DMS153 treated with DMSO at 0.1 percent for 48 hours (cell line): ENCODE measurements around the gene ANGEL2.
"Not testable (repeated sequence)": the region's sequence is repeated elsewhere in the genome, so short reads cannot be mapped to it uniquely, and the experiment has no call there.

ENCODE experiments used
- DNase-seq: peaks from one replicate; lab custom pipeline; 2025; ENCODE audit not compliant: unreplicated experiment; lab: John Stamatoyannopoulos, UW

ANGEL2 gene

DNA sequence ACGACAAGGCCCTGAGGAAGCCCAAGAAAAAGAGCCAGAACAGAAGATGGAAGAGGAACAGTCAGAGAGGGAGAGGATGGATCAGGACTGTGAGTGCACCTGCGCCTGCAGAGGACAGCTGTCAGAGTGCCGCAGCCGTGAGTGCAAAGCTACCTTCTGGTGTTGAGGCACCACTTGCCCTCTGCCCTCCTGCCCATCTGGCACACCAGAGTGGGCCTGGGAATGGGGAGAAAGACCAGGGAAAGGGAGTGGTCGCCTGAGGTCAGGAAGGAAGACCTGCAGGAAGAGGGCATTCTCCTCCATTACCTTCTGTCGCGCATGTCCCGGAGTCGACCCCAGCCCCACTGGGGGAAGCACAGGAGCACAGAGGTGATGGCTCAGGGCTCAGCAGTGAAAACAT, 39.1 kb downstream of the ANGEL2 start:
- DNase-seq: no peak

DNA sequence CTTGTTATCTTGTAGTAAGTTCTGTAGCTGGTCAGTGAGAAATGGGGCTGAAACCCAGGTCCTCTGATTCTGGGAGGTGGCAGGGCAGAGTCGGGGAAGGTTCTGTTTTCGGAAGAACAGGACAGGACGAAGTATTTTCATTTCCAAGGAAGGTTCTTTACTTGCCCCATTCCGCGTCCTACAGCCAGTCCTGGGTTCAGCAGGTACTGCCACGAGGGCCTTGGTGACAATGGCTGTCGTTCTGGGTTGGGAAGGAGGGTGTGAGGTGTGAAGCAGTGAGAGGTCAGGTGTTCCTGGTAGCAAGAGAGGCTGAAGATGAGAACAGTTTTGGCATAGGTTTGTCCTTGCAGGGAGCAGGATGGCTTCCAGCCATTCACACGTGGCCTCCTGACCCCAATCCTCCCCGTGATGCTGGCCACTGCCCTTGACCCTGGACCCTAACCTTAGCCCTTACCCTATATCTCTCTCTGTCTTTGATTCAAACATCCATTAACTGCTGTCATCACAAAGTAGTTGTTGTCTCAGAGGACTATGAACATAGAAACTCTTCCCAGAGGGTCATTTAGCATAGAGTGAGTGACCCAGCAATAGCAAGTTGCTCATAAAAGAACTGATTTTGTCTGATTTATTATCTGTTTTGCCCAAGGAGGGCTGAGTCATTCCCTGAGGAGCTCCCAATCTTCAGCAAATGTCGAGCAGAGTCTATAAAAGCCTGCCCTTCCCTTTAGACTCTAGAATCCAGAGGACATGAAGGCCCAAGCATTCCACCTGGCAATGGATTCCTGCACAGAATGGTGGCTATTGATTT, 40.4 kb downstream of the ANGEL2 start:
- no peak for DNase-seq

DNA sequence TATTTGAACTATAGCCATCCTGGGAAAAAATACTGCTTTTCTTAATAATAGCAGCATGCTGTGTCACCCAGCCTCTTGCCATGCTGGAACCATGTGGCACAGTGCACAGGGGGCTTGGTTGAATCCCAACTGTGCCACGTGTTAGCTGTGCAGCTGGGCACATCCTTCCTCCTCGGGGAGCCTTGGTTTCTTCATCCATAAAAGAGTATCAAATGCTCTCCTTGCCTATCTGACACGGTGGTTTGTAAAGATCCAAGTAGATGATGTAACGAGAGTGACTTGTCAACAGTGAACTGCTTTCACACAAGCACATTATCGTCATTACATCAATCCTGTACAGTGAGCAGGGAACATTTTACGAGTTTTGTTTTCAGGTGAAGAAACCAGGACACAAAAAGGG, 41.0 kb downstream of the ANGEL2 start:
- DNase-seq: no peak

DNA sequence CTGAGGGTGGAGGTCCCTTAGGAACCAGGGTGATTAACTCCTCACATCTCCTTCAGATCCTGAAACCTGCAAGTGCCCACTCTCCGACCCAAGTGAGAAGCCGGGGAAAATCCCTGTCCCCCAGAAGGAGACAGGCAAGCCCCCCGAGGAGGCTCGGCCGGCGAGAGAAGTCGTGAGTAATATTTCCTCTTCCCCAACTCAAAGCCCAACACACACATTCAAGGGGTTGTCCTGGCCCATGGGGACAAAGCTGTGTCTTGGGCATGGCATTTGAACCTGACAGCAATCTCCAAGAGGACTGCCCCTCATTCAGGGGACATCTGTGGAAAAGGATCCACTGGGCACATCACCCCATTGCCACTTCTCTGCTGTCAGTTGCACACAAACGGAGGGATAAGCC, 41.8 kb downstream of the ANGEL2 start:
- no peak for DNase-seq

DNA sequence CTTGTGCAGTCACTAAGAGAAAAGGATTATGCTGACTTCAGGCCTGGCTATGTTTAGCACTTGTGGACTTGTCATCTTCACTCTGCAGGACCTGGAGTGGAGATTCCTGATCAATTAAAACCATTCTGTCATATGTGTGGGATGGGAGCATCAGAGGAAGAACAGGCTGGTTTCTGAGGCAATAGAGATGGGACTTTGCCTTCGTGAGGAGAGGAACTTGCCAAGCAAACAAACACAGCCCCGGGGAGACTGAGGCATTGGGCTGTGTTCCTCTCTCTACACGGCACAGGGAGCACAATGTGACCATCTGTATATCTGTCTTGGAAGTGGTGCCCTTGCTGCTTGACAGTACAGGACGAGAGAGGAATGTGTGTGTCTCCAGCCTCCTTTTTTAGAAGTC, 42.2 kb downstream of the ANGEL2 start:
- DNase-seq: no peak

DNA sequence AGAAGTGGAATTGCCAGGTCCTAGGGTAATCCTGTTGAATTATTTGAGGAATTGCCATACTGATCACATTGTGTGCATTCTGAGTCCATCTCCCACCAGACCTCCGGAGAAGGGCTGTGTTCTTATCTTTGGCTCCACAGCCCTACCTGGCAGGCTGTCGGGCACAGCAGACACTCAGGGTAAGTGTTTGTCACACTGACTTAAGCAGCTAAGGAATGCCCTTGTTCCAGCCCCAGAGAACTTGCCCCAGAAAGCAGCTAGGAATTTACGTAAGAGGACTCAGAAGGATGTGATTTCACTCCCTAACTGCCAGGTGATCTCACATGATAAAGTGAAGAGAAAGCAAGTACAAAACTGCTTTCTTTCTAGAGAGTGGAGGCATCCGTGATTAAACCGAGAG, 44.4 kb downstream of the ANGEL2 start:
- DNase-seq: no peak

DNA sequence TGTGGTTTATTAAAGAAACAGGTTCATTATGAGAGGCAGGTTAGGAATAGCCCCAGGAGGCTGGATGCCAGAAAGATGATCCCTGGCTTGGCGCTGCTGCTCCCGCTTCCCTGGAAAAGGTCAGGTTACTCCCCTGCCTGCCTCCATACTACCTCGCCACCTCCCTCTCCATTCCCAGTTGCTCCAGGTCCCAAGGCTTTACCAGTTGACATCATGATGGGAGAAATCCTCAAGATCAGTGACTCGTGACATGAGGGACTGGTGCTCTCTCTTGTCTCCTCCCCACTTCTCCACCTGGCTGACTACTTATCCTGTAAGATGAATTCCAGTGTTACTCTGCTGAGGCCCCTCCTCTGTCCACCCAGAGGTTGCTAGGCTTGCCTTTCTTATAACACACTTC, 45.6 kb downstream of the ANGEL2 start:
- DNase-seq: no peak

DNA sequence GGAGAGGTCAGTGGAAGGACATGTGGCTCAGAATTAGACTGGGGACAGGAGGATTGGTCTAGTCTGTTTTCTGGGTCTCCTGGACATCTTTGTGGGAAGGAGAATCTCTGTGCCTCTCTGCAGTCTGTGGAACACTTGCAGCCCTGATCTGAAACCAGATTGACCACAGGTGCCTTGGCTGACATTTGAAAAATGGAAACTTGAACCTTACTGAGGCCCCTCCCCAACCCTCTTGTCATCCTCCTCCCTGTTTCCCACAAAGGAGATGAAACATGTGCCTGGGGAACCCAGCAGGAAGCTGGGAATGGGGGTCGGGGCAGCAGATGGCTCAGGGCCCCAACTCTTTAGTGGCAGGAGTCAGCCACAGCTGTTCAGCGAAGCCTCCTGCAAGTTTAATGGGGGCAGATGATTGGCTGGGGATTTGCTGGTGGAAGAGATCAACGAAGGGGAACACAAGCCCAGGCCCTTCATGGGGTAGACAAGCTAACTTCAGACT, 47.3 kb downstream of the ANGEL2 start:
- no peak for DNase-seq

DNA sequence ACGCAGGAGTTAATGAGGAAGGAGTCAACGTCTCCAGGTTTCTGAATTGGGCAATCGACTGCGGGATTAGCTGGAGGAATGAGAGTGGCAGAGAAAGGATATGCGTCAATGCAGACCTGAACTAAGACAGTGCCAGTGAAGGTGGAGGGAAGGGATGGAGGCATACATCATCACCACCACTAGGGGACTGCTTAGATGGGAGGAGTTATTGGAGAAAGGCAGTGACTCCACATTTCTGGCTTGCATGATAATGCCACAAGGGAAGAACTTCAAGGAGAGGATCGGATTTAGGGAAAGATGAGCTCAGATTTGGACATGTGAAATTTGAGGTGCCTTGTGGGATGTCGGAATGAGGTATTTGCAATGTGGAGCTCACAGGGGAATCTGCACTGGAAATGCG, 47.9 kb downstream of the ANGEL2 start:
- DNase-seq: no peak

DNA sequence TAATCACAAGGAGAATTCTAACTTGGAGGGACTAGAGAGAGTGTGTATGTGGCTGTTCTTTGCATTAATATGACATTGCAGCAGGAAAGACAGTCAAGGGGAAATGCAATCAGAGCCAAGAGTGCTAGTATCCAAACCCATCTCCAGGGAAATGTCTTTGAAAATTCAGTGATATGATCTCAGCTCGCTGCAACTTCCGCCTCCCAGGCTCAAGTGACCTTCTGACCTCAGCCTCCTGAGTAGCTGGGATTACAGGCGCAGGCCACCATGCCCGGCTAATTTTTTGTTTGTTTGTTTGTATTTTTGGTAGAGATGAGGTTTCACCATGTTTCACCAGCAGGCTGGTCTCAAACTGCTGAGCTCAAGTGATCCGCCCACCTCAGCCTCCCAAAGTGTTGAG, 49.1 kb downstream of the ANGEL2 start:
- no peak for DNase-seq

DNA sequence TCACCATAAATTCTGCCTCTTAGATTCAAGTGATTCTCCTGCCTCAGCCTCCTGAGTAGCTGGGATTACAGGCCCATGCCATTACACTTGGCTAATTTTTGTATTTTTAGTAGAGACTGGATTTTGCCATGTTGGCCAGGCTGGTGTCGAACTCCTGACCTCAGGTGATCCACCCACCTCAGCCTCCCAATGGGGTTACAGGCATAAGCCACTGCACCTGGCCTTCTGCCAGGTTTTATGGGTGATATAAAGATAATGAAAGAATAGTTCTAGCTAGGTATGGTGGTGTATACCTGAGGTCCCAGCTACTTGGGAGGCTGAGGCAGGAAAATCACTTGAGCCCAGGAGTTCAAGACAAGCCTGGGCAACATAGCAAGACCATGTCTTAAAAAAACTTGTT, 50.7 kb downstream of the ANGEL2 start:
- not testable (repeated sequence) for DNase-seq

DNA sequence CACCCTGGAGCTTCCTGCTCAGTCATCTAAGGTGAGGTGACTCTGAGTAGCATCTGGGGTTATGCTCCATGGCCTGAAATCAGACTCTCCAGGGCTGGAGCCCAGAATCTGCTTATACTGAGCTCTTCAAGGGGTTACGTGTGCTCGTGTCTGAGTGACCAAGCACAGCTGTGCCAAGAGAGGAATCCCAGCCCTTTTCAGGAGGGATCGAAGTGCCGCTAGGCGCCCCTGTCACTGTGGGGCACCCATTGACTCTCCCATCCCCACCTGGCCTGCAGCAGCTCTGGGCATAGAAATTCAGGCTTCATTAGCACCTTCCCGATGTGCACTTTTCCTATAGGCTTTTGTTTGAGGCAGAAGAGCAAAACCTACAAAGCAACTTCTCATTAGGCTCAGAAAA, 51.6 kb downstream of the ANGEL2 start:
- DNase-seq: no peak

DNA sequence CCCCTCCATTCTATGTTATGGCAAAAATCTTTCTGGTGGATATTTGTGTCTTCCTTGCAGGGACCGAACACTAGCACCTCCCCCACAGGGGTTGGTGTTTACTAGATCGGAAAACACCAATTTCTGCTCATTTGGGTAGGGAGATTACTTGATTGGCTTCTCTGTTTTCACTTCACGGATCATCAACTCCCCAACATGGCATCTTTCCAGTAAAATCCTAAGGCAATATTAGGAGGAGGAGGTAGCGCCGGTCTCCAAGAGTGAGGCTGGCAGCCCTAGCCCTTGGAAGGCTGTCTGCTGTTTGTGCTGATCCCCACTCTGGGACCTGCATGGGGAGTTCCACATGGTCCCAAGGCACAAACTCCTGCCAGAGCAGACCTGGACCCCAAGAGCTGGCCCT, 53.2 kb downstream of the ANGEL2 start:
- no peak for DNase-seq

DNA sequence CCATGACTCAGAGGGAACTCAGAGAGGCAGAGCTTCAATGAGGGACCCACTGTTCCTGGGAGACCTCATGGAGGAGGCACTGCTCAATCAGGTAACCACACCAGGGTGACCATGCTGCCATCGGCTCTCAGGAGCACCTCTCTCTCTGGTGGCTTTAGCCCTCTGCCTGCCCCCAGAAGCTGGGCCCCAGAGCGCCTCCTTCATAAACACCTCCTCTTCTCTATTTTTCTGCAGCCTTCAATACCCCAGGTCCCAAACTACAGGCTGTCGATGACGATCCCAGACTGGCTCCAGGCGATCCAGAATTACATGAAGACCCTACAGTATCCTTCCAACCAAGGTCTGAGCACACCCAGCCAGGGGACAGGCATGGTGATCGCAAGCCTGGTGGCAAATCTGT, 54.7 kb downstream of the ANGEL2 start:
- no peak for DNase-seq

DNA sequence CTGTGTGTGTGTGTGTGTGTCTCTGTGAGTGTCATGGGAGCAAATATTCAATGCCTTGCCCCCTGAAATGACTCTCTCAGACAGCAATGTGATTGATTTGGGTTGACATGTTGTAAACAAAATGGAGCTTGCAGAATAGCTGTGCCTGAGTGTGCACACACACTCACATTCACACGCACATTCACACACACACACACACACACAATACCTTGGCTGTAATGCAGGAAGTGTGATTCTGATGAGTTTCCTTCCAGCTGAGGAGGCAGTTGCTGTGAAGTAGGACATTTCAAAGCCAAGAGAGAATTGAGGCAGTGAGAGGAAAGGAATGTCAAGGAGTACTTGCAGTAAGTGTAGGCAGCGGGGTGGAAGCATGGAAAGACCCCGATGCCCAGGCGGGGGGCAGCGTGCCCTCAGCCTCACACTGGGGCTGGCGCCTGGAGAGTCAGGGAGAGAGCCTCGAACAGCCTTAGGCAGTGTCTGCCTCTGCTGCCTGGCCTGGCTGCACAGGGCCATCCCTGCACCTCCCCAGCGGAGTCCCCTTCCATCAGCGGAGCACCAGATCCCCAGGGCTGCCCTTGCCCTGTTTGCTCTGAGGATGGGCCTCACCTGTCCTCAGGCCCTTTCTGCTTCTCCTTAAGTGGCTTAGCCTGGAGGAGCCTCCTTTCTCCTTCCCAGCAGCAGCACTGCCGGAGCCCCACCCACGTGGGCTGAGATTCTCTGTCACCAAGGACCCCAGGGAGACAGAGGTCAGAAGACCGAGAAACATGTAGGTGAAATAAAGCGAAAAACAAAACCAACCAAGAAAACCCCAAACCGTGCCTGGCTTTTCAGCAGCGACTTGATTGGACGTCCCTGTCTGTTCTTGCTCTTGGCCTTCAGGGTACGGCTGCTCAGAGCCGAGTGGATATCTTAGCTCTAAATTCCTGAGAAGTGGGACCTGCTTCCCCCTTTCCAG, 56.1 kb downstream of the ANGEL2 start:
- no peak for DNase-seq

DNA sequence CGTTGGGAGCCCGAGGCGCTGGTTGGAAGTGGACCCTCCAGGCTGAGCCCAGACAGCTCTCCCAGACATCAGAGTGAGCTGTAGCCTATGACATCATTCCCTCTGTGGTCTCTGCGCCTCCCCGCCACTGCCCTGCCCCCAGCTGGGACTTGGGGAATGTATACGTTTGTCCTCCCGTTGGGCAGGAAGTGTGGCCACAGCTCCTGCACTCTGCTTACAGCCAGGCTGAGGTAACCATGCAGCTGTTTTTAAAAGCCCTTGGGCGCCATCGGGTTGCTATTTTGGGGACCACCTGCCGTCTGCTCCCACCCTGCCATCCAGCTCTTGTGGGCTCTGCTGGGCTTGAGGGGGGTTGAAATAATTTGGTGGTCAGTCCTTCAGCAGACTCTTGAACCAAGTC, 57.5 kb downstream of the ANGEL2 start:
- no peak for DNase-seq

DNA sequence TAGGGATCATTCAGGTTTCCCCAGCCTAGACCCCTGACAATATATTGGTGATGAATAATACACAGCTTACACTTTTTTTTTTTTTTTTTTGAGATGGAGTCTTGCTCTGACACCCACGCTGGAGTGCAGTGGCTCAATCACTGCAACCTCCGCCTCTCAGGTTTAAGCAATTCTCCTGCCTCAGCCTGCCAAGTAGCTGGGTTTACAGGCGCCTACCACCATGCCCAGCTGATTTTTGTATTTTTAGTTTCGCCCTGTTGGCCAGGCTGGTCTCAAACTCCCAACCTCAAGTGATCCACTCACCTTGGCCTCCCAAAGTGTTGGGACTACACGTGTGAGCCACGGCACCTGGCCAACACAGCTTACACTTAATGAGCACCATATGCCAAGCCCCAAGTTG, 58.1 kb downstream of the ANGEL2 start:
- no peak for DNase-seq

DNA sequence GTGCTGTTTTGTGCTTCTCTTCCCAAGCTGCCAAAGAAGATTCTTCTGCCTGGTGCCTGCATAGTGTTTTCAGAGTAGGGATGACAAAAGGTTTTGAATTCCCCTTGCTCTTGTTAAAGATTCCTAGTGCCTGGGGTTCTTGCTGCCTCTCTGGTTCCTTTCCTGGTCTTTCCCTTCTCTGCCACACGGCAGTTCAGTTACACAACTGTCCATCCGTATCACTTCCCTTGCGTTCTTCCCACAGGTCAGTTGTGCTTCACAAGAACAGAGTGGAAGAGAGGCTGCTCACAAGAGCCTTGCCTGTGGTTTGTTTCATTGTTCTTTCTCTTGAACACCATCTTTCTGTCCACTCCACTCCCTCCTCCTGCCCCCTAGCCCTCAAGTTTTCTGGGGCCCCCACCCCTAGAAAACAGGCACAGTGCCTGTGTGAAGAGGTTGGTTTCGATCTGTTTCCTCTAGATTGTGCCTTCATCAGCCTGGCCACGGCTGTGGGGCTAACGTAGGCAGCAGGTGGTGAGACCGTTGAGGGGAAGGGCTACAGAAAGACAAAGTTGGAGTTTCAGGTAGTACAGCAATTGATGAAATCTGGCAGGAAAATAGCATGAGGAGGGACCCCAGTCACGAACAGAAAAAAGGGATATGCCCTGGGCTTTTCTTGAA, 59.6 kb downstream of the ANGEL2 start:
- DNase-seq: no peak

DNA sequence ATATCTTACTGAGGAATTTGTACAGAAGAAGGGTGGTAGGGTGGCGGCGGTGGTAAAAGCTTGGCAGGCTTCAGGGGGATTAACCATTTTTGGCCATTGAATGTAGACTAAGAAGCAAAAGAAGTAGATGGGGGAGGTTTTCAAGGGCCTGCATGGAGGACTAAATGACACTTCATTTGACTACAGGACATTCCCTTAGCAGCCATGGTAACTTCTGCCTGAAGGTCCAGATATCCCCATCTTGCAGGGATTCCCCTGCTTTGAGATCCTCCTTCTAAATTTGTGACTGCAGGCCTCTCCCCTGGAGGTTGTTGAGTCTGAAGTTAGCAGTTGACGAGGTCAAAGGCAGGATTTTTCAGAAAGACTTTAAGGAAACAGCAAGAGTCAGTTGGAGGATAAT, 60.6 kb downstream of the ANGEL2 start:
- DNase-seq: no peak

DNA sequence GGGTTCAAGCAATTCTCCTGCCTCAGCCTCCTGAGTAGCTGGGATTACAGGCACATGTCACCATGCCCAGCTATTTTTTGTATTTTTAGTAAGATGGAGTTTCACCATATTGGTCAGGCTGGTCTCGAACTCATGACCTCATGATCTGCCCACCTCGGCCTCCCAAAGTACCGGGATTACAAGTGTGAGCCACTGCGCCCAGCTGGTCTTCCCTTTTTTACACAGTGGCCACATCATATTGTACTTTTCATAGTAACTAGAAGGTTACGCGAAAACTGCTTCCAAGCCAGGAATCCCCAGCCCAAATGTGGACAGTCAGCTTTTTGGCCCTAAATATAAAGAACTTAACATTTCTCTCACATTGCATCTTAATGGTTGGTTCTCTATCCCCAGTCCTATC, 61.2 kb downstream of the ANGEL2 start:
- no peak for DNase-seq

DNA sequence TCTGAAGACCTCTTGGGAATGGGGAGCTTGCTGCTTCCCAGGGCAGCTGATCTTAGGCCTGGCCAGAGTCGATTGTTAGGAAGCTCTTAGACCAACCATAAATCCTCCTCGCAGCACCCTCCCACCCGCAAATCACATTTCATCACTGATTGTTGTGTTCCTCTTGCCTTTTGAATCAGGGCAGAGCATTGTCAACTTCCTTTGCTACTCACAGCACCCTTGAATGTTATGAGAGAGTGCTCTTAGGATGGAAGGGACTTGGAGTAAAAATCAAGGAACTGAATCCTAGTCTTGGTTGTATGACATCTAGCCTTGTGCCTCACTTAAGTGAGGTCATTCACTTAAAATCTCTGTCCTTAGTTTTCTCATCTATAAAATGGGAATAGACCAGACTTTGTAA, 62.3 kb downstream of the ANGEL2 start:
- no peak for DNase-seq

DNA sequence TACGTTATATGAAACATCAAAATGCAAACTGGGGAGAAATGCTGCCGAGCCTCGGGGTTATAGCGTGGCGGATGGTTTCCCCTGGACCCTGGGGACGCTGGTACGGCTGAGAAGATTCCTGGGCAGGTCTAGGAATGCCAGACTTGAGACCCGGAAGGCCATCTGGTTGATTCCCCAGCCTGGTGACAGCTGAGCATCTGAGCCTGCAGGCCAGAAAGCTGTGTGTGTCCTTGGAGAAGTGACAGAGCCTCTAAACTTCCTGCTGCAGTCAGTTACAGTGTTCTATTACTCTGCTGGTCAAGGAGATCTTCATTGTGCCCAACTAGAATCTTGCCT, 63.1 kb downstream of the ANGEL2 start:
- DNase-seq: no peak
